Adrenal gland (tissue), 12 donors: Measurements from ENCODE around the gene PFKFB4. TPM values are rescaled to one million over a fixed set of nuclear protein-coding genes. Genes with fewer than 3 reads are reported as not detected.

Experiments used
- DNase-seq, 7 donors: peaks; one replicate each; pipeline ENCODE4 v3.0.0-alpha.2; 2019 to 2020
- H3K27ac ChIP-seq, 5 donors: fragments of 200-600 bp; sonication (generic) in 4 of 5; 1 replicate in 3 of 5; 2 replicates in 2 of 5; pipeline versions ENCODE4 v1.5.1 to v1.8.0; 2016 to 2020; ENCODE audit warnings: mild to moderate bottlenecking in 1 of 5
- H3K27me3 ChIP-seq: fragments of 200-600 bp; 2 replicates; pipeline ENCODE4 v1.8.0; 2021
- H3K36me3 ChIP-seq, 2 donors: fragments of 200-600 bp; replicated peaks in 1 of 2; 1 replicate in 1 of 2; 2 replicates in 1 of 2; pipeline versions ENCODE4 v1.5.1 to v1.8.0; 2018 to 2022
- H3K4me1 ChIP-seq, 2 donors: fragments of 200-600 bp; replicated peaks in 1 of 2; 1 replicate in 1 of 2; 2 replicates in 1 of 2; pipeline versions ENCODE4 v1.5.1 to v1.8.0; 2018 to 2021
- H3K4me3 ChIP-seq, 4 donors: fragments of 200-600 bp; sonication (generic) in 3 of 4; one replicate each; pipeline ENCODE4 v1.5.1; 2016 to 2018
- H3K9me3 ChIP-seq, 3 donors: fragments of 200-600 bp; sonication (generic) in 1 of 3; replicated peaks in 1 of 3; 1 replicate in 2 of 3; 2 replicates in 1 of 3; pipeline versions ENCODE4 v1.5.1 to v1.8.0; 2016 to 2021
- CTCF ChIP-seq, 6 experiments: fragments of 450-650 bp in 4 of 6; fragments of 200-600 bp in 2 of 6; sonication (generic) in 1 of 6; IDR thresholded peaks; 1 replicate in 5 of 6; 2 replicates in 1 of 6; pipeline versions ENCODE4 v1.5.1 to v1.8.0; 2016 to 2021; ENCODE audit warnings: antibody characterized with exemption in 6 of 6, mild to moderate bottlenecking in 2 of 6, moderate library complexity in 1 of 6
- POLR2A ChIP-seq, 2 donors: fragments of 450-650 bp; IDR thresholded peaks; one replicate each; pipeline ENCODE4 v1.6.1; 2017; ENCODE audit warnings: antibody characterized with exemption in 2 of 2, mild to moderate bottlenecking in 2 of 2, moderate library complexity in 1 of 2
- WGBS, 4 donors: extraction: QIAGEN DNeasy Blood & Tissue Kit in 2 of 4; methylation state at CpG; one replicate each; pipeline versions ENCODE4 v1.1.5 to v1.1.7; 2013 to 2017; 5-methylcytosine and 5-hydroxymethylcytosine counted together
- intact Hi-C, 2 donors: fragments of 100-400 bp; cut with DNase I; formaldehyde crosslinking; loops; one replicate each; pipeline versions ENCODE4 v1.14.1 to v1.15.0; 2022 to 2023
- polyA plus RNA-seq, 3 donors: library from polyadenylated mRNA; stranded (reverse); fragments of 200-250 nt in 2 of 3; fragments of 350-450 nt in 1 of 3; fragmentation: Illumina TruSeq in 1 of 3; extraction: RNeasy Lipid Tissue Mini Kit (QIAGEN cat#74804) in 1 of 3; gene quantifications; one replicate each; pipeline ENCODE4 v1.2.3, GENCODE V29; 2013 to 2014
- total RNA-seq, 9 donors: library from RNA; depleted of rRNA in 4 of 9; stranded (reverse); fragments of >200 nt in 4 of 9; fragments of 120-200 nt in 1 of 9; fragmentation: NEBNext Ultra II Directional in 1 of 9; extraction: Animal tissue kit (Norgen Biotek cat#: 25700) in 1 of 9; gene quantifications; one replicate each; pipeline versions ENCODE4 v1.1.0 to v1.2.4, GENCODE V29; 2013 to 2023
- donor health status: healthy with polysubstance abuse.
- donor health status: Bipolar disorder and iron deficiency.
- donor health status: DM: yes; HTN: yes; CAD: no.
- donor health status: DM: no; HTN: no; CAD: no.
- donor health status: DM: no; HTN: no; CAD: no.
- donor health status: DM: yes; HTN: yes; CAD: no.

PFKFB4 gene
- total and polyA plus RNA-seq, 12 donors: 1.8 to 12.9 (median 4.5) TPM

GRCh38 chr3:48473617-48473952 is 83.0 kb downstream of the PFKFB4 start:
- H3K4me1 ChIP-seq: peaks cover 18 to 52% of the 10 kb centered on the region in 2 donors
- intact Hi-C loops: no loop called here
- H3K36me3 ChIP-seq: peaks cover 0 to 11% of the 10 kb centered on the region in 2 donors
- no peak for DNase-seq
- no peaks in the 10 kb centered on the region for H3K9me3 ChIP-seq
- 71 to 81% (median 76%) methylated on average over 5 of the region's 5 CpGs for WGBS, 4 donors
- no peak for TF ChIP-seq POLR2A (IDR thresholded peaks at IDR 0.05)
- peak overlapping the region; percentile 79 to 100 (median 95) for H3K27ac ChIP-seq
- H3K27me3 ChIP-seq: no peaks in the 10 kb centered on the region
- H3K4me3 ChIP-seq: no peak overlapping the region

- Histone ChIP-seq H3K27me3 (no peaks in the 10 kb centered on the region), H3K9me3 (no peaks in the 10 kb centered on the region), H3K4me3 (peak overlapping the region; percentile 7 to 87 (median 76)), H3K4me1 (peaks cover 18 to 57% of the 10 kb centered on the region in 2 donors), H3K36me3 (peaks cover 0 to 17% of the 10 kb centered on the region in 2 donors), H3K27ac (peak overlapping the region; percentile 79 to 100 (median 95))
- WGBS, 4 donors: 3 to 4% (median 3%) methylated on average over 7 to 17 of the region's 17 CpGs
- DNase-seq: peak; percentile 90 to 96 (median 94)
- TF ChIP-seq POLR2A (IDR thresholded peaks at IDR 0.05): peak; percentile 40 to 82
- TF ChIP-seq CTCF (IDR thresholded peaks at IDR 0.05): peak; percentile 11 to 58 (median 42)
- intact Hi-C loops: no loop called here
Measured at GRCh38 chr3:48472923-48473616, 83.5 kb downstream of the PFKFB4 start.

GRCh38 chr3:48472673-48472922 is 84.0 kb downstream of the PFKFB4 start:
- WGBS, 4 donors: 0 to 4% (median 1%) methylated on average over 4 to 5 of the region's 5 CpGs
- intact Hi-C loops: no loop called here
- peaks cover 21 to 62% of the 10 kb centered on the region in 2 donors for H3K4me1 ChIP-seq

GRCh38 chr3:48470286-48470685 is 86.3 kb downstream of the PFKFB4 start:
- peaks cover 0 to 25% of the 10 kb centered on the region in 2 donors for H3K36me3 ChIP-seq
- peak in 1 of 7 donors; percentile 51 for DNase-seq
- H3K27me3 ChIP-seq: no peaks in the 10 kb centered on the region
- TF ChIP-seq CTCF (IDR thresholded peaks at IDR 0.05) (no peak), POLR2A (IDR thresholded peaks at IDR 0.05) (no peak)
- intact Hi-C loops: no loop called here
- peaks cover 41 to 77% of the 10 kb centered on the region in 2 donors for H3K4me1 ChIP-seq
- 17 to 40% (median 33%) methylated on average over 1 of the region's 1 CpG; no CpG with 5 or more reads in 1 of the 4 donors for WGBS, 4 donors
- H3K27ac ChIP-seq: peak overlapping the region in 2 of 5 donors; percentile 44 to 98
- no peaks in the 10 kb centered on the region for H3K9me3 ChIP-seq
- no peak overlapping the region for H3K4me3 ChIP-seq

More at GRCh38 chr3:48472673-48472922, 84.0 kb downstream of the PFKFB4 start:
- H3K27ac ChIP-seq: peak overlapping the region; percentile 79 to 100 (median 95)
- H3K36me3 ChIP-seq: peaks cover 0 to 21% of the 10 kb centered on the region in 2 donors
- no peak for DNase-seq
- H3K9me3 ChIP-seq: no peaks in the 10 kb centered on the region
- H3K4me3 ChIP-seq: peak overlapping the region; percentile 7 to 87 (median 76)
- no peaks in the 10 kb centered on the region for H3K27me3 ChIP-seq
- TF ChIP-seq POLR2A (IDR thresholded peaks at IDR 0.05): no peak
- no peak for TF ChIP-seq CTCF (IDR thresholded peaks at IDR 0.05)
